RKO (cell line): ENCODE results near the gene UBE2J2.

Source experiments
- DNase-seq: peaks from one replicate; pipeline ENCODE4 v3.0.0-alpha.2; 2016; ENCODE audit warnings: low spot score

The UBE2J2 gene

DNA sequence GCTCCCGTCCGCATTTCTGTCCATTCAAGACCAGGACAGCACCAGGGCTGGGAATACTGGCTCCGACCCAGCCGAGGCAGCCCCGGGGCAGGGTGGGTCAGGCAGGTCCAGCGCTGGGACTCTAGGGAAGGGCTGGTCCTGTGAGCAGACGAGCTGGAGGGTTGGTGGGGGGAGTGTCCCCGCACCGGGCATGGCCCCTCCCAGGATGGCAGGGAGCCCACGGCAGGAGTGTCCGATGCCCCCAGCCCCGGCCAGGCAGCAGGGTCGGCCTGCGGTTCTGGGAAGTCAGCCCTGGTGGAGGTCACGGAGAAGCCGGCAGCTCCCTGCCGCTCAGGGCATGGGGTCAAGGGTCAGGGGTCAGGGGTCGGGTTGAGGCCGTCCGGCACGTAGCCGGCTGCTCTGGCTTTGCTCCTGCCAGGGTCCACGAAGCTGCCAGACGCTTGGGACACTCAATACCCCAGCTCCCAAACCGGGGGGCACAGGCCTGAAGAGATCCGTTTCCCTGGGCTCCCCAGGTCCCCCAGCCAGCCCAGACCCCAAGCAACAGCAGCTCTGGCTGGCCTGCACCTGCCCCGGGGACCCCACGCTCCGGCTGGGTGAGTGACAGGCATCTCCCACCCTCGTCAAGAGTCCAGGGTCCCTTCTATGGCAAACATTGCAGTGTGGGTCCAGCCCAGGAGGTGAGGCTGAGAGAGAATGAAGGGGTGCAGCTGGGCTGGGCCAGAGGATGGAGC, 33.9 kb downstream of the UBE2J2 start:
- DNase-seq, result no peak

- no peak for DNase-seq
Measured at GRCh38 chr1:1239227-1239613, 34.4 kb downstream of the UBE2J2 start.

- no peak for DNase-seq
Measured at GRCh38 chr1:1238702-1239178, 34.9 kb downstream of the UBE2J2 start.

GRCh38 chr1:1237874-1238701, 35.6 kb downstream of the UBE2J2 start:
- no peak for DNase-seq

DNA sequence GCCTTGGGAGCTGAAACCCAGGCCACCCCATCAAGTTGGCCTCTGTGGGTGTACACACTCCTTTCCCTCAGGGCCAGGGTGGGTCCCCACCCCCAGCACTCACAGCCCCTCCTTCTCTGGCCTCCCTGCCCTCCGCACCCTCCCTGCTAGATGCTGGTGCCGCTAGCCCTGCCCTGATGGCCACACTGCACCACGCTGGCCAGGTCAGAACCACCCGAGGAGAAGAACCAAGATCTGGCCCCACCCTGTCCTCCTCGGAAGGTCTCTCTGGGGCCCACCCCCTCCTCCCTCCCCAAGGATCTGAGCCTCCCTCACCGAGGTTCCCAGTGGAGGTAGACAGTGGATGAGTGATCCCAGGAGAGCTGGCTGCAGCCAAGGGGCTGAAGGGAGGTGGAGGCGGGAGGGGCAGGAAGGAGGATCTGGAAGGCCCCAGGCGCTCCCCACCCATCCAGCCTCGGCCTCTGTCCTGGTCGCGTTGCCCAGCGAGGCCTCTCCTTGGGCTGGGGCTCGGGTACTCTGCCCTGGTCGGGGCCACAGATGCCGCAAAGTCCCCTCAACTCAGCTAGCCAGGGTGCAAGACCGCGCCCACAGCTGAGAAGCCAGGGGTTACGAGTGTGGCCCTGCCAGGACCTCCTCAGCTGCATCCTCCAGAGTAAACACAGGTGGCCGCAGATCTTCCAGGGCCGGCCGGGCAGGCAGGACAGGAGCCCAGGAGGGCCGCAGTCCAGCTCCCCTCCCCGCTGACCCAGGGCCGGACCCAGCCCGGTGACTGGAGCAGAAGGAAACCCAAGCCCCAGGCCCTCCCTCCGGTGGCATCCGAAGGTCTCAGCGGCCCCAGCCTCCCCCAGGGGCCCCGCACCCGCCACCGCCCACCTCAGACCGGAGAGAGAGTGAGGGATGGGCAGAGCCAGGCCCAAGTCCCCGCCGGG, 36.4 kb downstream of the UBE2J2 start:
- DNase-seq, result no peak

DNA sequence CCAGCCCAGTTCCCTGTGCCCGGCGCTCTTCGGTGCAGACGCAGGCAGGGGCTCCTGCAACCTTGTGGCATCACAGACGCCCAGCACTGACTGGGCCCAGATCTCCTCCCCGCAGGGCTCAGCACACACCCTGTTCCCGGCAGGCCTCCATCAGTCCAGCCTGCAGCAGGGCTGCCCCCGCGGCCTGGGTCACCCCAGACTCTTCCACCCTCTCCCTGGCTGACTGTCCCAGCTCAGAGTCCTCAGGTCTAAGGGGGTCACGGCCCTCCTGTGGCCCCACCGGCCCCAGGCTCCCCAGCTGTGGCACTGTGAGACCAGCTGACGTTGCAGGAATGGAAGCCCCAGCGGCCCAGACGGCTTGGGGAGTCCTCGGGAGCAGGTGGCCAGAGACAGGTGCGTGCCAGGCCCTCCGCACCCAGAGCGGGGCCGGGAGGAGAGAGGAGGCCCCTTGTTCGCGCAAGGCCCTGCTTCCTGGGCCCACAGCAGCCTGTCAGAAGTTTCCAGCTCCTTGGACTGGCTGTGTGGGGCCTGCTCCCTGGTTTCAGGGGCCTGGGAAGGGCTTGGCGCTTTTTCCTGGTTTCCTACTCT, 37.4 kb downstream of the UBE2J2 start:
- DNase-seq, result no peak

DNA sequence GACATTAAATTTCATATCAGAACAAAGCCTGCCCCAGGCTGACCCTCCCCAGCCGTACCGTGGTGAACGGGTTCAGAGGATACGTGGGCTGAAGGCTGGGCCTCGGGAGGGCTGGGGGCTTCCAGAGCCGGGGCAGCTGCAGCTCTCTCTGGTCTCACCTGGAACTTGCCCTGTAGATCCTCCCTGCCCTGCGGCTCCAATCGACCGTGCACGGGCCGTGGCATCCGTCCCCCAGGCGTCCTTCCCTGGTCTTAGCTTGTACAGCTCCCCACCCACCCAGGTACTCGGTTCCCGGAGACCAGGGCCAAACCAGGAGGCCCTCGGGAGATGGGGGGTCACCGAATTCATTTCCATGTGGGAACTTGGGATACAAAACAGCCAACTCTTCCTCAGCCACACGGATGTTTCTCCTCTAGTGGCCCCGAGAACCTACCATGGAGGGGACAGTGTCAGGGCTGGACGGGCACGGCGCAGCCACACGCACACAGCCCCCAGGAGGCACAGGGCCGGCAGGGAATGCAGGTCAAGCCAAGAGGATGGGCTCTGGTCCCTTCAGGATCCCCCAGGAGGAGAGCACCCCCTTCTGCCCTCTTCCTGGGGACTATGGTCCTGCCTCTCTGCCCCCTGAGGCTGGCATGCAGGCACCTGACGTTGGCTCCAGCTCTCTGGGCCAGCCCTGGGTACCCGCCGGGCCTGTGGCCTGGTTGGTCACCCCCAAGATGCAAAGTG, 38.5 kb downstream of the UBE2J2 start:
- DNase-seq, result no peak

DNA sequence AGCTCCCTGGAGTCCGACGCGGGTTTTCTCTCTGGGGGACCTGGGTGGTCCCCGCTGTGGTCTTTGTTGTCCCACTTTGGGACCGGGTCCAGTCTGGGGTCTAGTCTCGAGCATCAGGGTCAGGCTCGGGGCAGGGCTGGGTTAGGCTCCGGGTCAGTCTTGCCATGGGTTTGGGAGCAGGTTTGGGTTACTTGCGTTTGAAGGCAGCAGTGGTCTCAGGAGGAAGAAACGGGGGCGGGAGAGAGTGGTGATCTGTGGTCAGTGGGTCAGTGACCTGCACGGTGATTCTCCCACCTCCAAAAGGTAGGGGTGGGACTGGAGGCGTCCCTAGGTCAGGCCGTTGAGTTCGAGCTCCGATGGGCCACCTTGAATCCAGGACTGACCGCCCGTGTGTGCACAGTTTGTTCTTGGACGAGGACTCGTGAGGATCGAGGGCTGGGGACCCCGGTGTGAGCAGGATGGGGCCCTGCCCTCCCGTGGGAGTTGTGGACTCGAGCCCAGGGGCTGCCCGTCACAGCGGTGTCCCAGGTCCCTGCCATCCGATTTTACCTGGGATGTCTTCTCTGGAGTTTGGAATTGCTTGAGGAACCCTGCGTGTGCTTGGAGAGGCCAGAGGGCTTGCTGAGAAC, 39.4 kb downstream of the UBE2J2 start:
- no peak for DNase-seq

- DNase-seq, result no peak
Measured at GRCh38 chr1:1233567-1233892, 40.1 kb downstream of the UBE2J2 start.

GRCh38 chr1:1232796-1233566, 40.7 kb downstream of the UBE2J2 start:
- DNase-seq, result no peak

- no peak for DNase-seq
Measured at GRCh38 chr1:1232208-1232795, 41.4 kb downstream of the UBE2J2 start, which contains the start of gene B3GALT6. Gene B3GALT6, plus strand, starts transcription at chr1:1232237. Its CDS starts 42 bp downstream, at chr1:1232279.

DNA sequence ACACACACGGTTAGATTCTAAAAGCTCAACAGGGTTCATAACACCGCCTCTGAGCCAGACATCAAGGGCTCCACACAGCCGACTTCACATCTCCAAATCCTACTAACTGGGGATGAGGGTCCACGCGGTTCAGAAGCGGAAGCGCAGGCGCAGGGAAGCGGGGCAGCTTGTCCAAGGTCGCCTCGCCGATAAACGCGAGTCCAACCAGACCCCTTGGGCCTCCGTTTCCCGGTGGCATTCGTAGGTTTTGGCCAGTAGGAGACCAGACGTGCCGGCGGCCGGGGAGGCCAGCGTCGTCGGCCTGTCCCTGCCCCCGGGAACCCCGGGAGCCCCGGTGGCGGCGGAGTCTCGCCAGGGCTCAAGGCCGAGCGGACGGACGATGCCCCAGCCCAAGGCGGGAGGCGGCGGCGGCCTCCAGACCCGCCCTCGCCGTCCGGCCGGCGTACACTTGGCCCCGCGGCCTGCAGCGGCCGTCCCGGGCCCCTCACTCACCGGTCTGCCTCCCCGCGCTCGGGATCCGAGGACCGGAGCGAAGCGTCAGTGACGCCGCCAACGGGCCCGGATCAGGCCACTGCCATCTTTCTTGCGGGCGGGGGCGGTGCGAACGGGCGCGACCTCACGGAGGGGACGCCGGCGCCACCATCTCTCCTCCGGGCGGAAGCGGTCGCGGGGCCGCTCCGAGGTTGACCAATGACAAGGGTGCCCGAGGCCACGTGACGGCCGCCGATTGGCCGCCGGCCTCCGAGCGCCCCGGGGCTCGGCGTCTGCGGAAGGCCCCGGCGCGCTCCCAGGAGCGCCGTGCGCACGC, 42.0 kb downstream of the UBE2J2 start, which contains the start of gene SDF4:
Gene SDF4, minus strand, starts transcription at position 602 of the 808 bp plus-strand sequence. CDS start 3,229 bp downstream, outside the sequence.
- DNase-seq, result peak; percentile 96

- peak; percentile 82 for DNase-seq
Measured at GRCh38 chr1:1230656-1231399, 42.8 kb downstream of the UBE2J2 start.

GRCh38 chr1:1229770-1230169, 43.9 kb downstream of the UBE2J2 start:
- no peak for DNase-seq

GRCh38 chr1:1228596-1229321, 44.9 kb downstream of the UBE2J2 start:
- no peak for DNase-seq

- no peak for DNase-seq
Measured at GRCh38 chr1:1228187-1228586, 45.5 kb downstream of the UBE2J2 start.

- no peak for DNase-seq
Measured at GRCh38 chr1:1227386-1227785, 46.3 kb downstream of the UBE2J2 start.
